Suprapubic skin (tissue), 4 donors: ENCODE data around the gene CD93. TPM values are rescaled to one million over a fixed set of nuclear protein-coding genes. Genes with fewer than 3 reads are reported as not detected.

Experiments
- DNase-seq, 2 donors: peaks; one replicate each; pipeline ENCODE4 v3.0.0-alpha.2; 2019; ENCODE audit warnings: low spot score in 2 of 2
- H3K27ac ChIP-seq: fragments of 200-600 bp; sonication (generic); one replicate; pipeline ENCODE4 v1.5.1; 2019
- H3K27me3 ChIP-seq: fragments of 200-600 bp; sonication (generic); one replicate; pipeline ENCODE4 v1.5.1; 2019
- H3K36me3 ChIP-seq: fragments of 200-600 bp; sonication (generic); one replicate; pipeline ENCODE4 v1.5.1; 2019
- H3K4me1 ChIP-seq: fragments of 200-600 bp; sonication (generic); one replicate; pipeline ENCODE4 v1.5.1; 2019
- H3K4me3 ChIP-seq: fragments of 200-600 bp; sonication (generic); one replicate; pipeline ENCODE4 v1.5.1; 2019; ENCODE audit warnings: mild to moderate bottlenecking
- H3K9me3 ChIP-seq: fragments of 200-600 bp; sonication (generic); one replicate; pipeline ENCODE4 v1.5.1; 2019
- EP300 ChIP-seq: sonication (generic); formaldehyde crosslinking; IDR thresholded peaks from one replicate; pipeline ENCODE4 v1.6.1; 2017; ENCODE audit warnings: antibody characterized with exemption
- POLR2A ChIP-seq, 2 donors: fragments of 450-650 bp; IDR thresholded peaks; one replicate each; pipeline ENCODE4 v1.6.1; 2017; ENCODE audit warnings: antibody characterized with exemption in 2 of 2, mild to moderate bottlenecking in 2 of 2, moderate library complexity in 2 of 2
- POLR2AphosphoS5 ChIP-seq, 3 donors: sonication (generic); formaldehyde crosslinking; IDR thresholded peaks; one replicate each; pipeline ENCODE4 v1.6.1; 2017; ENCODE audit warnings: antibody characterized with exemption in 3 of 3
- WGBS: methylation state at CpG from one replicate; pipeline ENCODE4 v1.1.5; 2018; 5-methylcytosine and 5-hydroxymethylcytosine counted together
- total RNA-seq, 4 donors: library from RNA; depleted of rRNA; stranded (reverse); fragments of >200 nt; gene quantifications; one replicate each; pipeline ENCODE4 v1.1.0, GENCODE V29; 2016
- TF ChIP-seq, protein P1 (sequence below), 2 donors: fragments of 200-600 bp in 1 of 2; fragments of 450-650 bp in 1 of 2; sonication (generic) in 1 of 2; IDR thresholded peaks; one replicate each; pipeline ENCODE4 v1.5.1; 2016 to 2019; ENCODE audit warnings: antibody characterized with exemption in 2 of 2, mild to moderate bottlenecking in 1 of 2, moderate library complexity in 1 of 2

Gene CD93
- total RNA-seq, 4 donors from 2014 or later: 8.1 to 25.1 (median 16.2) TPM

DNA sequence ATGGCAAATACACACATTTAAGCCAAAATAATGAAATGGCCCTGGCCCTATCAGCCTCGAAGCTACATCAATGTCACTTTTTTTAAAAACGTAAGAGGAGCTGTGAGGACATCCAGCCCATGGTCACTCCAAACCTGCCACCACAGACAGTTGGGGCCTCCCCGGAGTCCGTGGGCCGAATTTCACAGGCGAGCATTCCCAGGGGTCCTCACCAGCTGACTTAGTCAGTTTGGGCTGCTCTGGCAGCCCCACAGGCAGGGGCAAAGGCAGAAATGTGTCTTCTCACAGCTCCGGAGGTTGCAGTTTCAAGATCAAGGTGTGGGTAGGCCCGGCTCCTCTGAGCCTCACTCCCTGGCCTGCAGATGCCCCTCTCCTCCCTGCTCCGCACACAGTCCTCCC lies 25.8 kb upstream of the CD93 start:
- H3K27me3 ChIP-seq: no peaks in the 10 kb centered on the region
- 81% methylated on average over 9 of the region's 9 CpGs for WGBS
- H3K27ac ChIP-seq: no peak overlapping the region
- no peaks in the 10 kb centered on the region for H3K9me3 ChIP-seq
- no peak overlapping the region for H3K4me3 ChIP-seq
- H3K36me3 ChIP-seq: no peaks in the 10 kb centered on the region
- no peak for DNase-seq
- TF ChIP-seq, protein P1, sequence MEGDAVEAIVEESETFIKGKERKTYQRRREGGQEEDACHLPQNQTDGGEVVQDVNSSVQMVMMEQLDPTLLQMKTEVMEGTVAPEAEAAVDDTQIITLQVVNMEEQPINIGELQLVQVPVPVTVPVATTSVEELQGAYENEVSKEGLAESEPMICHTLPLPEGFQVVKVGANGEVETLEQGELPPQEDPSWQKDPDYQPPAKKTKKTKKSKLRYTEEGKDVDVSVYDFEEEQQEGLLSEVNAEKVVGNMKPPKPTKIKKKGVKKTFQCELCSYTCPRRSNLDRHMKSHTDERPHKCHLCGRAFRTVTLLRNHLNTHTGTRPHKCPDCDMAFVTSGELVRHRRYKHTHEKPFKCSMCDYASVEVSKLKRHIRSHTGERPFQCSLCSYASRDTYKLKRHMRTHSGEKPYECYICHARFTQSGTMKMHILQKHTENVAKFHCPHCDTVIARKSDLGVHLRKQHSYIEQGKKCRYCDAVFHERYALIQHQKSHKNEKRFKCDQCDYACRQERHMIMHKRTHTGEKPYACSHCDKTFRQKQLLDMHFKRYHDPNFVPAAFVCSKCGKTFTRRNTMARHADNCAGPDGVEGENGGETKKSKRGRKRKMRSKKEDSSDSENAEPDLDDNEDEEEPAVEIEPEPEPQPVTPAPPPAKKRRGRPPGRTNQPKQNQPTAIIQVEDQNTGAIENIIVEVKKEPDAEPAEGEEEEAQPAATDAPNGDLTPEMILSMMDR (IDR thresholded peaks at IDR 0.05): no peak
- TF ChIP-seq POLR2A (IDR thresholded peaks at IDR 0.05) (no peak), POLR2AphosphoS5 (IDR thresholded peaks at IDR 0.05) (no peak), EP300 (no peak)
- H3K4me1 ChIP-seq: peaks cover 13% of the 10 kb centered on the region

- Histone ChIP-seq H3K27ac (no peak overlapping the region), H3K9me3 (no peaks in the 10 kb centered on the region), H3K36me3 (no peaks in the 10 kb centered on the region), H3K27me3 (no peaks in the 10 kb centered on the region), H3K4me1 (peaks cover 12% of the 10 kb centered on the region), H3K4me3 (no peak overlapping the region)
- DNase-seq: no peak
- TF ChIP-seq, protein P1 (IDR thresholded peaks at IDR 0.05): no peak
- TF ChIP-seq POLR2AphosphoS5 (IDR thresholded peaks at IDR 0.05) (no peak), EP300 (no peak), POLR2A (IDR thresholded peaks at IDR 0.05) (no peak)
- whole genome bisulfite sequencing: 93% methylated on average over 15 of the region's 16 CpGs
Measured at GRCh38 chr20:23111307-23111943, 25.3 kb upstream of the CD93 start.

GRCh38 chr20:23108871-23109270 lies 22.7 kb upstream of the CD93 start:
- DNase-seq: no peak
- H3K4me1 ChIP-seq: peaks cover 29% of the 10 kb centered on the region
- H3K36me3 ChIP-seq: no peaks in the 10 kb centered on the region
- 78% methylated on average over 3 of the region's 3 CpGs for WGBS
- no peaks in the 10 kb centered on the region for H3K27me3 ChIP-seq
- H3K27ac ChIP-seq: no peak overlapping the region
- no peaks in the 10 kb centered on the region for H3K9me3 ChIP-seq
- no peak for TF ChIP-seq POLR2A (IDR thresholded peaks at IDR 0.05)
- TF ChIP-seq, protein P1 (IDR thresholded peaks at IDR 0.05): no peak
- no peak for TF ChIP-seq EP300
- TF ChIP-seq POLR2AphosphoS5 (IDR thresholded peaks at IDR 0.05): no peak
- H3K4me3 ChIP-seq: no peak overlapping the region

GRCh38 chr20:23107466-23107865 lies 21.3 kb upstream of the CD93 start:
- Histone ChIP-seq H3K36me3 (no peaks in the 10 kb centered on the region), H3K9me3 (no peaks in the 10 kb centered on the region), H3K4me1 (peaks cover 39% of the 10 kb centered on the region), H3K27ac (no peak overlapping the region), H3K27me3 (no peaks in the 10 kb centered on the region), H3K4me3 (no peak overlapping the region)
- TF ChIP-seq, protein P1 (IDR thresholded peaks at IDR 0.05): no peak
- TF ChIP-seq EP300 (no peak), POLR2AphosphoS5 (IDR thresholded peaks at IDR 0.05) (no peak), POLR2A (IDR thresholded peaks at IDR 0.05) (no peak)
- WGBS: 65% methylated on average over 3 of the region's 3 CpGs
- DNase-seq: no peak

DNA sequence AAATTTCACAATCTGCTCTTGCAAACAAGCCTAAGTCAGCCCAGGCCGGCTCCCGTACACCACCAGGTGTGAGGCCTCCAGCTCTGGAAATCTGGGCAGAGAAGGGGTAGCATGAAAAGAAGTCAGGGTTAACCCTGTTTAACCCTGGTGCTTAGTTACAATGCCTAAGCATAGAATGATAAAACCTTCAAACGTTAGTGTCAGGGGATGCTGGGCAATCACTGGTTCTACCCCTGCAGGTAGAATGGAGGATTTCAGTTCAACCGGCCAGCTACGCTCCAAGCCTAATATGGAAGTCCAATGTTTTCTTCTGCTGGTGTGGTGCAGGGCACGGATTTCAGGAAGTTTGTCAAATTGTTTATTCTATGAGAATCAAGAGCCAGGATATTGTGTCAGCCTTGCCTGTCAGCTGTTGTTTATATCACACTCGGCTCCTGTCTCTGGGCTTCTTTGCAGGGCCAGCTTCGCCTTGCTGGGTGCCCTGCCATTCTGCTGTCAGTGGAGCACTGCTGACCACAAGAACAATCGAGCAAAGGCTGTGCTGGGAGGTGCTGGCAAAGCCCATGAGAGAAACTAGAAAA lies 20.2 kb upstream of the CD93 start:
- Histone ChIP-seq H3K36me3 (no peaks in the 10 kb centered on the region), H3K9me3 (no peaks in the 10 kb centered on the region), H3K4me1 (peaks cover 49% of the 10 kb centered on the region), H3K4me3 (no peak overlapping the region), H3K27me3 (no peaks in the 10 kb centered on the region), H3K27ac (peak overlapping the region; percentile 29)
- no peak for DNase-seq
- 56% methylated on average over 9 of the region's 9 CpGs for WGBS
- no peak for TF ChIP-seq EP300
- TF ChIP-seq POLR2A (IDR thresholded peaks at IDR 0.05): no peak
- TF ChIP-seq, protein P1 (IDR thresholded peaks at IDR 0.05): no peak
- no peak for TF ChIP-seq POLR2AphosphoS5 (IDR thresholded peaks at IDR 0.05)
